Activated CD4-positive, alpha-beta T cell treated with anti-CD3 and anti-CD28 coated beads for 36 hours (primary cell): ENCODE measurements around the gene SLC66A1. TPM values are rescaled to one million over a fixed set of nuclear protein-coding genes. Genes with fewer than 3 reads are reported as not detected.
A peak's percentile ranks its signal among the peaks of the same experiment; 100 is the strongest.

ENCODE experiments used
- ATAC-seq: fragments of 200-7000 bp; cut with Tn5 transposase; one replicate; pipeline ENCODE4 v1.10.0; 2021; ENCODE audit warnings: mild to moderate bottlenecking, moderate library complexity
- CTCF ChIA-PET: fragments of 350-600 bp; sonication (Branson Sonifier 250); formaldehyde crosslinking; loops from one replicate; lab custom pipeline; 2021; ENCODE audit warnings: antibody characterized with exemption; lab: Charles Lee
- POLR2A ChIA-PET: fragments of 350-600 bp; sonication (Branson Sonifier 250); formaldehyde crosslinking; loops from one replicate; lab custom pipeline; 2021; ENCODE audit warnings: antibody characterized with exemption, inconsistent platforms; lab: Charles Lee
- DNase-seq: peaks from one replicate; pipeline ENCODE4 v3.0.0-alpha.2; 2020
- H3K27ac Mint-ChIP-seq: one replicate; pipeline ENCODE4 v1.8.0; 2021; ENCODE audit warnings: mixed read lengths
- H3K27me3 Mint-ChIP-seq: one replicate; pipeline ENCODE4 v1.8.0; 2021; ENCODE audit warnings: mixed read lengths
- H3K36me3 Mint-ChIP-seq: one replicate; pipeline ENCODE4 v1.8.0; 2021; ENCODE audit warnings: low read depth, mixed read lengths
- H3K4me1 Mint-ChIP-seq: one replicate; pipeline ENCODE4 v1.8.0; 2021; ENCODE audit warnings: mixed read lengths
- H3K4me3 Mint-ChIP-seq: one replicate; pipeline ENCODE4 v1.8.0; 2021; ENCODE audit warnings: mild to moderate bottlenecking, moderate library complexity, mixed read lengths
- H3K9me3 Mint-ChIP-seq: one replicate; pipeline ENCODE4 v1.8.0; 2021; ENCODE audit warnings: low read depth, mixed read lengths
- intact Hi-C, 2 experiments: fragments of 100-400 bp; cut with DNase I in 1 of 2; cut with micrococcal nuclease in 1 of 2; formaldehyde crosslinking; loops; one replicate each; pipeline versions ENCODE4 v1.14.2 to v1.15.1; 2022 to 2024; cut with DNase I, micrococcal nuclease
- total RNA-seq, 2 experiments: library from RNA; stranded (reverse); gene quantifications; one replicate each; pipeline ENCODE4 v1.2.3, GENCODE V29; 2021

Gene SLC66A1
- total RNA-seq, 2 experiments from 2014 or later, result 5.9 to 6.5 TPM

DNA sequence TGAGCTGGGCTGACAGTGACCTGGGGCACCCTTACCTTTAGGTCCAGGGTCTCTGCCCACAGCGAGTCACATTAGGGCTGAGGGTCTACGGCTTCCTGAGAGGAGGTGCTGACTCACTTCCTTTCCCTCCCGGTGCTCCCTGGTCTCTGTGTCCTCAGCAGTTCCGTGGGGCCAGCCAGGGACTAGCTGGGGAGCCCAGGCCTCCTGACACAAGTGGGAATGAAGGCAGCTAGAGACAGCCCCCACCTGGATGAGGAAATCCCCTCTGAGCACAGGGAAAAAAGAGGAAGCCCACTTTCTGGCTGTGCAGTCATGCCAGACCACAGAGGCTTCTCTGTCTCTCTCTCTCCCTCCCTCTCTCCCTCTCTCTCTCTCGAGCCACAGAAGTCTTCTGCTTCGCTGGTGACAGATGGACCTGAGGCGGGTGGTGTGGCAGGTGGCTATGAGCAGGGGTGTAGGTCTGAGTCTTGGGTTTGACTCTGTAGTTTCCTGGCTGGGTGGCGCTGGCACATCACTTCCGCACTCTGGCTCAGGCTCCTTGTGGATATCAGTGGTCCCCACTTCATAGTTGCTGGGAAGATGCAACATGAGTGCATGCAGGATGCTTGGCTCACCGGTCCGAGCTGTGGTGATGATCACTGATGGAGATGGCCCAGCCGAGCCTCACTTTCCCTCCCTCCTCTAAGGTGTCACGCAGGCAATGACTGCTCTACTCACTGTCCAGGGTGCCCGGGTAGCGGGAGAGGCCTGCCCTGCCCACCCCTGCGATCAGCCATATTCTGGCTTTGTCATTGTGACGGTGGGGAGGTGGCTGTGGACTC lies 3.5 kb downstream of the SLC66A1 start:
- no peak for DNase-seq
- ATAC-seq, result no peak
- POLR2A ChIA-PET, result no interaction called here
- intact Hi-C loops, result loop anchor here (10.0 kb wide), 1 partner anchor 339 kb away; no protein-coding TSS in a partner anchor
- CTCF ChIA-PET, result interaction anchor here (0.6 kb wide), 1 partner anchor 1402 kb away, joined by 3 read pairs; the partner anchor contains the start of gene KIF17
- Mint-ChIP-seq H3K36me3 (peaks cover 3% of the 10 kb centered on the region), H3K9me3 (no peaks in the 10 kb centered on the region), H3K4me3 (no peak overlapping the region), H3K27me3 (no peaks in the 10 kb centered on the region), H3K27ac (peak overlapping the region; percentile 14), H3K4me1 (peaks cover 21% of the 10 kb centered on the region)

DNA sequence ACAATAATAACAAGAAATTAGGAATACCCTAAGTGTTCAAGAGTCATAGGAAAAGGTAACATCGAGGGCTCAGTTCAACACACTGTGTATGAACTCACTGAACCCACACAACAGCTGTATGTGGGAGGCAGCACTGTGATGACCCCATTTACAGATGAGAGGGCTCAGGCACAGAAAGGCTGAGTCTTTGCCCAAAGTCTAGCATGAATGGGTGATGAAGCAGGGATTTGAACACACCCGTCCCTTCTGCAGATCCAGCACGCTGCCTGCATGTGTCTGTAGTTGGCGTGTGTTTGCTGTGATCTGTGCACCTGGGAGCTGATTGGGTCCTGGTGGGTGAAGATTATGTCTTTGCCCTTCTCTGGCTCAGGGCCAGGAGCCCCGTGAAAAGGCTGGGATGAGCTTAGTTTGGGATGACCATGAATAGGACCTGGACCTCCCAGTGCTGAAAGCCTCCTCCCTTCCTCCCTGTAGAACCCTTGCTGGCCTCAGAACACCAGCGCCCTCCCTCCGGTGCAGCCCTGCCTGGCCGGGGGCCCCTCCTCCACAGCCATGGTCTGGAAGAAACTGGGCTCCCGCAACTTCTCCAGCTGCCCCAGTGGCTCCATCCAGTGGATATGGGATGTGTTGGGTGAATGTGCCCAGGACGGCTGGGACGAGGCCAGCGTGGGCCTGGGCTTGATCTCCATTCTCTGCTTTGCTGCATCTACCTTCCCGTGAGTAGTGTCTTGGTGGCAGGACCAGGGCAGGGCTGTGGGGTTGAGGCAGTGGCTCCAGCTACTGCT lies 5.2 kb downstream of the SLC66A1 start:
- Mint-ChIP-seq H3K27ac (no peak overlapping the region), H3K4me1 (peaks cover 17% of the 10 kb centered on the region), H3K27me3 (no peaks in the 10 kb centered on the region), H3K9me3 (no peaks in the 10 kb centered on the region), H3K4me3 (no peak overlapping the region), H3K36me3 (peaks cover 3% of the 10 kb centered on the region)
- CTCF ChIA-PET, result no interaction called here
- ATAC-seq (no peak), DNase-seq (no peak)
- intact Hi-C loops, result loop anchor here (10.0 kb wide), 1 partner anchor 337 kb away; no protein-coding TSS in a partner anchor
- POLR2A ChIA-PET, result interaction anchor here (0.8 kb wide), 1 partner anchor 13 kb away, joined by 3 read pairs; no protein-coding TSS in a partner anchor

DNA sequence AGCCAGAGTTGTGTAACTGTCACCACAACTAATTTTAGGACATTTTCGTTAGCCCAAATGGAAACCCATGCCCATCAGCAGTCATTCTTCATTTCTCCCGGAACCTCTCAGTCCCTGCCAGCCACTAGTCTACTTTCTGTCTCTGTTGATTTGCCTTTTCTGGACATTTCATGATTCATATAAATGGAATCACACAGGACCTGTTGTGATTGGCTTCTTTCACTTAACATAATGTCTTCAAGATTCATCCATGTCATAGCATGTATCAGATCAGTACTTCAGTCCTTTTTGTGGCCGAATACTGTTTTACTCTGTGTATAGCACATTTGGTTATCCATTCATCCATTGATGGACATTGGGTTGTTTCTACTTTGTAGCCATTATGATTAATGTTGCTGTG lies 7.1 kb downstream of the SLC66A1 start:
- H3K9me3 Mint-ChIP-seq, result no peaks in the 10 kb centered on the region
- H3K4me1 Mint-ChIP-seq, result peaks cover 9% of the 10 kb centered on the region
- ChIA-PET POLR2A (no interaction called here), CTCF (no interaction called here)
- H3K27me3 Mint-ChIP-seq, result no peaks in the 10 kb centered on the region
- no peak overlapping the region for H3K4me3 Mint-ChIP-seq
- H3K36me3 Mint-ChIP-seq, result peaks cover 5% of the 10 kb centered on the region
- H3K27ac Mint-ChIP-seq, result no peak overlapping the region
- intact Hi-C loops, result loop anchor here (10.0 kb wide), 1 partner anchor 336 kb away; no protein-coding TSS in a partner anchor
- ATAC-seq (no peak), DNase-seq (no peak)

DNA sequence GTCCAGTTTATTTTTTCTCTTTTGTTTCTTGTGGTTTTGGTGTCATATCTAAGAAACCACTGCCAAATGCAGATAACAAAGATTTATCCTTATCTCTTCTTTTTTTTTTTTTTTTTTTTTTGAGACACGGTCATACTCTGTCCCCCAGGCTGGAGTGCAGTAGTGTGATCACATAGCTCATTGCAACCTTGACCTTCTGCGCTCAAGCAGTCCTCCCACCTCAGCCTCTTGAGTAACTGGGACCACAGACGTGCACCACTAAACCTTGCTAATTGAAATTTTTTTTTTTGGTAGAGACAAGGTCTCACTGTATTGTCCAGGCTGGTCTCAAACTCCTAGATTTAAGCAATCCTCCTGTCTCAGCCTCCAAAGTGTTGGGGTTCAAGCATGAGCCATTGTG lies 8.9 kb downstream of the SLC66A1 start:
- POLR2A ChIA-PET, result no interaction called here
- Mint-ChIP-seq H3K27me3 (no peaks in the 10 kb centered on the region), H3K27ac (no peak overlapping the region), H3K4me1 (peaks cover under 1% of the 10 kb centered on the region), H3K9me3 (no peaks in the 10 kb centered on the region), H3K36me3 (peaks cover 7% of the 10 kb centered on the region), H3K4me3 (no peak overlapping the region)
- CTCF ChIA-PET, result interaction anchor here (0.6 to 0.7 kb wide), 2 partner anchors 12 to 16 kb away, joined by 3 to 5 read pairs; no protein-coding TSS in a partner anchor
- intact Hi-C loops, result no loop called here
- no peak for DNase-seq
- ATAC-seq, result no peak

DNA sequence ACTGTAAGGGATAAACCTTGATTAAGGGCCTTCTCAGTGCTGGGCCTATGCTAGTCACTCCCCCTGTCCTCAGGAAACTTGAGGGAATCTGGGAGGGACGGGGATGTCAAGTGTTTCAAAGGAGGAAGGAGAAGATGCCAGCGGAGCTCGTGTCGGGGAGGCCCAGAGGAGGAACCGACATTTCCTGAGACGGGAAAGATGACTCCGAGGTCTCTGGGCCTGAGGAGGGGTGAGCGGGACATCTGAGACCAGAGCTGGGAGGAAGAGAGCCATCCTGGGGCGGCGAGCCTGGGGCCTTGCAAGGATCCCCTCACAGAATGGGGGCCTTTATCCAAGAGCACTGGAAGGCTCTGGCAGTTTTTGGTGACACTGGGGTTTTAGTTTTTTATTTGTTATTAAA lies 10.4 kb downstream of the SLC66A1 start:
- no peak for ATAC-seq
- H3K27me3 Mint-ChIP-seq, result no peaks in the 10 kb centered on the region
- peaks cover 7% of the 10 kb centered on the region for H3K36me3 Mint-ChIP-seq
- ChIA-PET POLR2A (no interaction called here), CTCF (interaction anchor here (0.9 kb wide), 1 partner anchor 331 kb away, joined by 3 read pairs; no protein-coding TSS in a partner anchor)
- intact Hi-C loops, result no loop called here
- no peak overlapping the region for H3K4me3 Mint-ChIP-seq
- DNase-seq, result no peak
- no peaks in the 10 kb centered on the region for H3K4me1 Mint-ChIP-seq
- H3K27ac Mint-ChIP-seq, result no peak overlapping the region
- H3K9me3 Mint-ChIP-seq, result no peaks in the 10 kb centered on the region

DNA sequence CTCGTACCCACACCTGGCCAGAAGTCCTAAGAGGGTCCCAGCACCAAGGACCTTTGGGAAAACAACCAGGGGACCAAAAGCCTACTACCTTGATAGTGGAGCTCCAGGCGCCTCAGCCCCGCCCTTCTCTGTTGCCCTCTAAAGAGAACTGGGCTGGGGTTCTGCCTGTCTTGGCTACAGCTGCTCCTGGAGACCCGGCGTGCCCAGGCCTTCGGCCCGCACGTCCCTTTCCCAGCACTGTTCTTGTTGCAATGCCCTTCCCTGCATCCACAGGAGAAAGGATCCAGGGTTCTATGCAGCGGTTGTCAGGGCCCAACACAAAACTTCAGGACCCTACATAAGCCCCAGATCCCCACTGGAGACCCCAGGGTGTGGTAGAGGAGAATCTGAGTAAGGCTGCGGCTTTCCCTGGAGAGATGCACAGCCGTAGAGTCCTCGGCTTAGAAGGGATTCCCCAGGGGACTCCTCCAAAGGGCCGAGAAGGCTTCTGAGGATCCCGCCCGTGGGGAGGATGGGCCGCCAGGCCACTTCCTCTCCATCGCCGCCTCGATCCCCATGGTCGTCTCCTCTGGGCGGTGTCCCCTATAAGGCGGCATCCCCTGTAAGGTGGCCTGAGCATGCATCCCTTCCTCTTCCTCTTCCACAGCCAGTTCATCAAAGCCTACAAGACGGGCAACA lies 12.0 kb downstream of the SLC66A1 start:
- no peak overlapping the region for H3K4me3 Mint-ChIP-seq
- peaks cover 6% of the 10 kb centered on the region for H3K36me3 Mint-ChIP-seq
- ATAC-seq, result no peak
- no peak for DNase-seq
- ChIA-PET CTCF (interaction anchor here (0.5 kb wide), 1 partner anchor 20 kb away, joined by 3 read pairs; no protein-coding TSS in a partner anchor), POLR2A (no interaction called here)
- H3K27me3 Mint-ChIP-seq, result no peaks in the 10 kb centered on the region
- no peak overlapping the region for H3K27ac Mint-ChIP-seq
- no peaks in the 10 kb centered on the region for H3K9me3 Mint-ChIP-seq
- no peaks in the 10 kb centered on the region for H3K4me1 Mint-ChIP-seq
- intact Hi-C loops, result no loop called here

DNA sequence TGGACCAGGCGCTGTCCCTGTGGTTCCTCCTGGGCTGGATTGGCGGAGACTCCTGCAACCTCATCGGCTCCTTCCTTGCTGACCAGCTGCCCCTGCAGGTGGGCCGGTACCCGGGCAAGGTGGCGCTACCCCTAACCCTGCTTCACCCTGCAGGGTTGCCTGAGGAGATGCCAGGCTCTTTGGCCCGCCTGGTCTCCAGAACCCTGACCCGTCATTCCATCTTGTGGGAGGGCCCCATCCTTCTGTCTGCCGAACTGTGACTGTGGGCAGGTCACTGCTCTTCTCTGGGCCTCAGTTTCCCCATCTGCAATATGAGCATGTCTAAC lies 12.5 kb downstream of the SLC66A1 start:
- Mint-ChIP-seq H3K4me1 (no peaks in the 10 kb centered on the region), H3K27me3 (no peaks in the 10 kb centered on the region), H3K36me3 (peaks cover 4% of the 10 kb centered on the region), H3K27ac (no peak overlapping the region), H3K4me3 (no peak overlapping the region), H3K9me3 (no peaks in the 10 kb centered on the region)
- ChIA-PET CTCF (no interaction called here), POLR2A (no interaction called here)
- intact Hi-C loops, result no loop called here
- DNase-seq, result no peak
- ATAC-seq, result no peak

DNA sequence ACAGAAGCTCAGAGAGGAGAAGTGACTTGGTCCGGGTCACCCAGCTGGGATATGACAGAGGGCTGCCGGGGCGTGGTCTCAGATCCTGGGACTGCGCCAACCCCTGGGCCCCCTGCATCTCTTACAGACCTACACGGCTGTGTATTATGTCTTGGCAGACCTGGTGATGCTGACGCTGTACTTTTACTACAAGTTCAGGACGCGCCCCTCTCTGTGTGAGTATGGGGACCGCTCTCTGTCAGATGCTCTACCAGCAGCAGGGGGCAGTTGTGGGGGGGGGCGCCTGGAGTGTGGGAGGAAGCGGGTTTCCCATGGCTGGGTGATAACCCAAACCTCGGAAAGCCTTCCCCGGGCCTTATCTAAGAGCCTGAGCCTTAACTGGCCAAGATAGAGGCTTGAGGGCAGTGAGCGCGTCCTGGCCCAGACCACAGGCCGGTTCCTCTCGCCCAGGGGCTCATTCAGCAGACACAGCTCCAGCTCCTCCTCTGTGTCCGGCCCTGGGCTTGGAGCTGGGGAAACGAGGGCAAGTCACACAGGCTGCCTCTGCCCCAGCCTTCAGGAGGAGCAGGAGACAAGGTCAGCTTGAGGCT lies 13.3 kb downstream of the SLC66A1 start:
- H3K4me1 Mint-ChIP-seq, result no peaks in the 10 kb centered on the region
- H3K27ac Mint-ChIP-seq, result no peak overlapping the region
- ATAC-seq (no peak), DNase-seq (no peak)
- no peaks in the 10 kb centered on the region for H3K27me3 Mint-ChIP-seq
- intact Hi-C loops, result no loop called here
- peaks cover 4% of the 10 kb centered on the region for H3K36me3 Mint-ChIP-seq
- ChIA-PET CTCF (no interaction called here), POLR2A (interaction anchor here (0.7 to 0.8 kb wide), 2 partner anchors 20 to 233 kb away, joined by 3 read pairs; no protein-coding TSS in a partner anchor)
- H3K4me3 Mint-ChIP-seq, result no peak overlapping the region
- H3K9me3 Mint-ChIP-seq, result no peaks in the 10 kb centered on the region

DNA sequence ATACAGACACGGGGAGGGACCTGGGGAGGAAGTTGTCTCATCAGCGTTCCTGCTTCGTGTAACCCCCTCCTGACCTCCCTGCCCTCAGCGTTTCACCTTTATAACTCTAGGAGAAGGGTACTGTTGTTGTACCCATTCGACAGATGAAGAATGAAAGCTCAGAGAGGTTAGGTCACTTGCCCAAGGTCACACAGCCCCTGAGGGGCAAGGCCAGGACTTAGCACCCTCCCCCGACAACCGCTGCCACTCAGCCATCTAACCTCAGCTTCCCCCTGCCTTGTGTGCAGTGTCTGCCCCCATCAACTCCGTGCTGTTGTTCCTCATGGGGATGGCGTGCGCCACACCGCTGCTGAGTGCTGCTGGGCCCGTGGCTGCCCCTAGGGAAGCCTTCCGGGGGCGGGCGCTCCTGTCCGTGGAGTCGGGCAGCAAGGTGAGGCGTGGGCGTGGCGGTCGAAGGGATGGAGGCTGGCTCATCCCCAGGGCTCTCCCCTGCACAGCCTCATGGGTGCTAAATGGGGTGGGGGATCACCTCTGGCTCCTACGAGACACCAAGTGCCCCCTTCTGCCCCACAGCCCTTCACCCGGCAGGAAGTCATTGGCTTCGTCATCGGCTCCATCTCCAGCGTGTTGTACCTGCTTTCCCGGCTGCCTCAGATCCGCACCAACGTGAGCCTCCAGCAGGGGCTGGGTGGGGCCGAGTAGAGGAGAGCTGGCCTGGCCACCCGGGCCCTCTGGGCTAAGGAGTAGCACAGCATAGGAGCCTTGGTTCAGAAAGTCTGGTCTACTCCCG lies 14.0 kb downstream of the SLC66A1 start:
- no peak overlapping the region for H3K27ac Mint-ChIP-seq
- DNase-seq (no peak), ATAC-seq (no peak)
- no peaks in the 10 kb centered on the region for H3K27me3 Mint-ChIP-seq
- no peaks in the 10 kb centered on the region for H3K4me1 Mint-ChIP-seq
- no peak overlapping the region for H3K4me3 Mint-ChIP-seq
- peaks cover 4% of the 10 kb centered on the region for H3K36me3 Mint-ChIP-seq
- ChIA-PET POLR2A (interaction anchor here (0.7 kb wide), 1 partner anchor 232 kb away, joined by 3 read pairs; no protein-coding TSS in a partner anchor), CTCF (no interaction called here)
- intact Hi-C loops, result no loop called here
- H3K9me3 Mint-ChIP-seq, result no peaks in the 10 kb centered on the region

DNA sequence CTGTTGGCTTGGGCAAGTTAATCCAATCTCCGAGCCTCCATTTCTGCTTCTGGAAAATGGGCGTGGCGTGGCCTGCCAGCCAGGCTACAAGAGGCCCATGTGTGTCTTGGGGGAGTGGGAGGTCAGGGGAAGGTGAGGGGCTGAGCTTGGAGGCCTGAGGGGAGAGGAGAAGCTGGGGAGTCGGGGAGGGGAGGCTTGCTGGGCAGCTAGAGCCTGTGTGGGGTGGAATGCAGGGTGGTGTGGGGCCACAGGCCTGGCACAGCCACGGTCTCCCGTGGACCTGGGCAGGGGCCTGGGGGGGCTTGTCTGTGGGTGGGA lies 14.6 kb downstream of the SLC66A1 start:
- no peak overlapping the region for H3K27ac Mint-ChIP-seq
- peaks cover 4% of the 10 kb centered on the region for H3K36me3 Mint-ChIP-seq
- CTCF ChIA-PET, result no interaction called here
- H3K27me3 Mint-ChIP-seq, result no peaks in the 10 kb centered on the region
- DNase-seq (no peak), ATAC-seq (no peak)
- intact Hi-C loops, result no loop called here
- no peaks in the 10 kb centered on the region for H3K9me3 Mint-ChIP-seq
- no peaks in the 10 kb centered on the region for H3K4me1 Mint-ChIP-seq
- H3K4me3 Mint-ChIP-seq, result no peak overlapping the region
- POLR2A ChIA-PET, result no interaction called here
